Measurements from ENCODE around the gene FNTB. TPM values are rescaled to one million over a fixed set of nuclear protein-coding genes. Genes with fewer than 3 reads are reported as not detected.

FNTB gene
- total RNA-seq, 1 donor from 2014 or later: 21.6 TPM

- DNase-seq (ENCODE audit: low spot score): no peak
- Mint-ChIP-seq H3K27ac (ENCODE audit: unreplicated experiment) (peak overlapping the region; percentile 95), H3K4me3 (ENCODE audit: unreplicated experiment) (peak overlapping the region; percentile 82), H3K4me1 (ENCODE audit: low read depth) (peaks cover 34% of the 10 kb centered on the region), H3K36me3 (ENCODE audit: low read depth) (peaks cover 3% of the 10 kb centered on the region), H3K27me3 (ENCODE audit: low read depth) (no peaks in the 10 kb centered on the region), H3K9me3 (ENCODE audit: low read depth) (no peaks in the 10 kb centered on the region)
- no peak for TF ChIP-seq CTCF (IDR thresholded peaks at IDR 0.05)
These were observed 115.1 kb downstream of the FNTB start for GRCh38 chr14:65101631-65102440.

GRCh38 chr14:65102441-65103149 is 115.9 kb downstream of the FNTB start, which contains the start of gene MAX:
Gene MAX, minus strand, starts transcription at chr14:65102517. Its CDS starts 178 bp downstream, at chr14:65102339.
- peaks cover 3% of the 10 kb centered on the region for H3K36me3 Mint-ChIP-seq (ENCODE audit: low read depth)
- H3K27ac Mint-ChIP-seq (ENCODE audit: unreplicated experiment): peak within 1 kb of the TSS; percentile 95

GRCh38 chr14:65103150-65103760 is 116.6 kb downstream of the FNTB start:
- Mint-ChIP-seq H3K4me1 (ENCODE audit: low read depth) (peaks cover 30% of the 10 kb centered on the region), H3K27ac (ENCODE audit: unreplicated experiment) (peak overlapping the region; percentile 94), H3K36me3 (ENCODE audit: low read depth) (peaks cover 3% of the 10 kb centered on the region), H3K27me3 (ENCODE audit: low read depth) (no peaks in the 10 kb centered on the region), H3K9me3 (ENCODE audit: low read depth) (no peaks in the 10 kb centered on the region), H3K4me3 (ENCODE audit: unreplicated experiment) (peak overlapping the region; percentile 82)
- TF ChIP-seq CTCF (IDR thresholded peaks at IDR 0.05): peak; percentile 48
- no peak for DNase-seq (ENCODE audit: low spot score)

More at GRCh38 chr14:65102441-65103149, 115.9 kb downstream of the FNTB start, which contains the start of gene MAX:
- Mint-ChIP-seq H3K4me3 (ENCODE audit: unreplicated experiment) (peak within 1 kb of the TSS; percentile 82), H3K27me3 (ENCODE audit: low read depth) (no peaks in the 10 kb centered on the region), H3K9me3 (ENCODE audit: low read depth) (no peaks in the 10 kb centered on the region), H3K4me1 (ENCODE audit: low read depth) (peaks cover 30% of the 10 kb centered on the region)
- DNase-seq (ENCODE audit: low spot score): peak; percentile 99
- no peak for TF ChIP-seq CTCF (IDR thresholded peaks at IDR 0.05)

GRCh38 chr14:65104791-65105190 is 118.1 kb downstream of the FNTB start:
- no peak for TF ChIP-seq CTCF (IDR thresholded peaks at IDR 0.05)
- Mint-ChIP-seq H3K4me3 (ENCODE audit: unreplicated experiment) (no peak overlapping the region), H3K27ac (ENCODE audit: unreplicated experiment) (no peak overlapping the region), H3K36me3 (ENCODE audit: low read depth) (peaks cover 3% of the 10 kb centered on the region), H3K27me3 (ENCODE audit: low read depth) (no peaks in the 10 kb centered on the region), H3K4me1 (ENCODE audit: low read depth) (peaks cover 21% of the 10 kb centered on the region), H3K9me3 (ENCODE audit: low read depth) (no peaks in the 10 kb centered on the region)
- no peak for DNase-seq (ENCODE audit: low spot score)

- Mint-ChIP-seq H3K4me1 (ENCODE audit: low read depth) (peaks cover 8% of the 10 kb centered on the region), H3K27me3 (ENCODE audit: low read depth) (no peaks in the 10 kb centered on the region), H3K27ac (ENCODE audit: unreplicated experiment) (no peak overlapping the region), H3K36me3 (ENCODE audit: low read depth) (no peaks in the 10 kb centered on the region), H3K4me3 (ENCODE audit: unreplicated experiment) (no peak overlapping the region), H3K9me3 (ENCODE audit: low read depth) (no peaks in the 10 kb centered on the region)
- DNase-seq (ENCODE audit: low spot score): no peak
- no peak for TF ChIP-seq CTCF (IDR thresholded peaks at IDR 0.05)
These were observed 119.6 kb downstream of the FNTB start for GRCh38 chr14:65106316-65106715.
